Stimulated activated CD8-positive, alpha-beta memory T cell treated with anti-CD3 and anti-CD28 coated beads, Interleukin-2, amount 100 ng/mL, for 1 hour (primary cell): ENCODE results near the gene EXOSC10.
"Not testable (repeated sequence)": the region's sequence is repeated elsewhere in the genome, so short reads cannot be mapped to it uniquely, and the experiment has no call there.

ENCODE experiments used
- DNase-seq, 2 donors: peaks; one replicate each; pipeline ENCODE4 v3.0.0-alpha.2; 2020; ENCODE audit warnings: low read depth in 2 of 2

The EXOSC10 gene

DNA sequence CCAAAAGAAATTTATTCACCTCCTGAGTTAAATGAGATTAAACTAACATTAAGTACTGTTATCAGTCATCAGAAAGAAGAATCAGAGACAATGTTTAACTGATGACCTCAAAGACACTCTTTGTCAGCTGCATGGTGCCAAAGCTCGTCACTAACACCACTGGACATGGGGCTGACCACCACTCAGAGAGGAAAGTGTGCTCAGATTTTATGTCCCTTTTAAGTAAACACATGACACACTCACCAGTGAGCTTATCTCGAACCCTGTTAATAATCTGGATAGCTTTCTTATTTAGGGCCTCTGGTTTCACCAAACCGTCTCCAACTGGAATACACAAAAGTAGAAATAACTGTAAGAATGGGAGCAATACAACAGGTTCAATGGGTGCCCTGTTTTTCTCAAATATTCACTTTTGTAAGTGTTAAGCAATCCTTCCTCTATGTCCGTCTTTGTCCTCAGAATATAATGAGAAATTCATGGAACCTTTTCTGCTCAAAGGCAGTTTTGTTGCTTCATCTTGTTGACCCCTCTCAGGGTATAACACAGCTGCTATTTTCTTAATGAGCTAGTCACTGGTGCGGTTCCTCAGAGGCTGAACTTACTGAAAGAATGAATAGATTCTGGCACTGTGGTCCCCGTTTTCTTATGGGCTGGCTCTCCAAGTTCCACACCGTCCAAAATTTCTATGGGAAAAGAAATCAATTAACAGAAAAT is 9.5 kb upstream of the EXOSC10 start:
- no peak for DNase-seq

DNA sequence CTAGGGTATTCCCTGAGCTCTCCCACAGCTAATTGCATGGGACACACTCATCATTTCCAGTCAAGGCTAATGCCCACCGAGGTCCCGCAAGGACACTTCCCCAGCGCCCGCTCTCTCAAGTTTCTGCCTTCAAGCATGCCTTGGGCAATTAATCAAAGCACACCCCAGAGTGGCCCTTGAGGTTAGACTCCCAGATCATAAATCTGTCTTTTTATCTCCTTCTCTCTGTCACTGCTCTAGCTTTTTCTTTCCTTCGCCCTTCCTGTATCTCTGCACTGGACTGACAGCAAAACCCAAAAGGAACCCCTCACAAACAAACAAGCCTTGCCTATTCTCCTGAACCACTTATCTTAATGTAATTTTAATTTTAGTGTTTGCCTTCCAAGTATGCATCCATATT is 7.9 kb upstream of the EXOSC10 start:
- DNase-seq, result no peak

DNA sequence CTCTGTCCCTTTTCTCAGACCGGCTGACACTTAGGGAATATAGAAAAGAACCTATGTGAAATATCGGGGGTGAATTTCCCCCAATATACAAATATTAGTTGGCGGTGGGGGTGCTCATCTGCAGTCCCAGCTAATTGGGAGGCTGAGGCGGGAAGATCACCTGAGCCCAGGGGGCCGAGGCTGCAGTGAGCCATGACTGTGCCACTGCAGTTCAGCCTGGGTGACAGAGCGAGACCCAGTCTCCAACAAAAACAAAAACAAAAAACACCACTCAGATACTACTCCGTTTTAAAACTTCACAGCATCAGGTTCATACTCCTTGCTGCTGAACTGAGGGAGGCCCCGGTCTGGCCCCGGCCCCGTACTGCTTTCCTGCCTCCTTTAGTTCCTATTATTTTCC is 5.9 kb upstream of the EXOSC10 start:
- DNase-seq, result no peak

DNA sequence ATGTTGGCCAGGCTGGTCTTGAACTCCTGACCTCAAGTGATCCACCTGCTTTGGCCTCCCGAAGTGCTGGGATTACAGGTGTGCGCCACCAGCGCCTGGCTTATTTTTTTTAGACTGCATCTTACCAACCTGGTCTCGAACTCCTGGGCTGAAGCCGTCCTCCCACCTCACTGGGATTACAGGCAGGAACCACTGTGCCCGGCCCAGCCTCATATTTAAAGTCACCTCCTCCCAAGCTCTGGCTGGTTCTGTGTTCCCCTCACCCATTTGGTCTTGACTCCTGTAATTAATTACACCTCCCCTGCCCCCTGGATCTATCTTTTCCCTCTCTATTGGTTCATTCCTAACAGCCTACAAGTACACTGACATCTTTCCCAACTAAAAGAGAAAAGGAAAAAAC is 1.7 kb upstream of the EXOSC10 start:
- no peak for DNase-seq

DNA sequence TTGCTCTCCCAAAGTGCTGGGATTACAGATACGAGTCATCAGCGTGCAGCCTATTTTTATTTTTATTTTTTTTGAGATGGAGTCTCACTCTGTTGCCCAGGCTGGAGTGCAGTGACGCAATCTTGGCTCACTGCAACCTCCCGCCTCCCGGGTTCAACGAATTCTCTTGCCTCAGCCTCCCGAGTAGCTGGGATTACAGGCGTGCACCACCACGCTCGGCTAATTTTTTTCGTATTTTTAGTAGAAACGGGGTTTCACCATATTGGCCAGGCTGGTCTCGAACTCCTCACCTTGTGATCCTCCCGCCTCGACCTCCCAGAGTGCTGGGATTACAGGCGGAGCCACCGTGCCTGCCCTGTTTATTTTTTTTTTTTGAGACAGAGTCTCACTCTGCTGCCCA is 1.1 kb upstream of the EXOSC10 start:
- not testable (repeated sequence) for DNase-seq

DNA sequence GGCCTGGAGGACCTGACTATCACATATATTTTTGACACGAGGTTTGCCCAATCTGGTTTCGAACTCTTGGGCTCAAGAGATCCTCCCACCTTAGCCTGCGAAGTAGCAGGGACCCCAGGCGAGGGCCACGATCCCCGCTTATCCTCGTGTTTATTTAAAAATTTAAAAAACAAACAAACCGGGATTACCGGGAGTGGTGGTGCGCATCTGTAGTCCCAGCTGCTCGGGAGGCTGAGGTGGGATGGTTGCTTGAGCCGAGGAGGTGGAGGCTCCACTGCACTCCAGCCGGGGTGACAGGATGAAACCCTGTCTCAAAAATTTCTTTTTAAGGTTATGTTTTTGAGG is 452 bp upstream of the EXOSC10 start:
- no peak for DNase-seq

DNA sequence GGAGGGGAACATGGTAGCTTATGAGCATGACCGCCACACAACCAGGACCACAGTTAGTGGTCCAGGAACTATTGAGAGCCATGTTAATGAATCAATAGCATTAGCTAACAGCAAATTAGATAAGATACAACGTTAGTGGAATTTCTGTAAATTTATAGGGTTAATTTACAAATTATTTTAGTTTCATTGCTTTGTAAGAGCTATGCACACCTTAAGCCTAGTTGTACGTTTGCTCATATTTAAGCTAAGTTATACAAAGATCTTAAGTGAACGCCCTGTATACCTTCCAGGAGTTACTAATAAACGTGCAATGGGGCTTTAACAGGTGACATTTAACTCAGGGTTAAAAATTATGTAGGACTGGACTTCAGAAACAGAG is 749 bp downstream of the EXOSC10 start:
- DNase-seq, result no peak

DNA sequence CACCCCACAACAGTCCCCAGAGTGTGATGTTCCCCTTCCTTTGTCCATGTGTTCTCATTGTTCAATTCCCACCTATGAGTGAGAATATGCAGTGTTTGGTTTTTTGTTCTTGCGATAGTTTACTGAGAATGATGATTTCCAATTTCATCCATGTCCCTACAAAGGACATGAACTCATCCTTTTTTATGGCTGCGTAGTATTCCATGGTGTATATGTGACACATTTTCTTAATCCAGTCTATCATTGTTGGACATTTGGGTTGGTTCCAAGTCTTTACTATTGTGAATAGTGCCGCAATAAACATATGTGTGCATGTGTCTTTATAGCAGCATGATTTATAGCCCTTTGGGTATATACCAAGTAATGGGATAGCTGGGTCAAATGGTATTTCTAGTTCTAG is 15.9 kb downstream of the EXOSC10 start:
- not testable (repeated sequence) for DNase-seq

DNA sequence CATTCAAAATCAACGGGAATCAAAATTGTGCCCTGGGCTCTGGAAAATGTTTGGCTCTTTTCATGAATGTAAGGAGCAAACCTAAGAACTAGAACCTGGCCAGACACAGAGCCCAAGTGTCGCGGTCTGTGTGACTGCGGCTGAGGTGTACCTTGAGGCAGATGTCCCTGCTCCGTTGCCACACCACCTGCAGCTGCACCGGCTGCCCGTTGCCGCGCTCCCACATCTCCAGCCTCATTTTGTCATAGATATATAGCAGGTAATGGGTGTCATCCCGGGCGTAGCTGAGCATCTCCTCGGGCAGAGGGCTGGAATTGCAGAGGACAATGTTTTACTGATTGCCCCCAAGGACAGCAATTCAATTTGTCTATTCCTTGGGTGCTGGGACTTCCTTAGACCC is 18.7 kb downstream of the EXOSC10 start:
- DNase-seq, result no peak

DNA sequence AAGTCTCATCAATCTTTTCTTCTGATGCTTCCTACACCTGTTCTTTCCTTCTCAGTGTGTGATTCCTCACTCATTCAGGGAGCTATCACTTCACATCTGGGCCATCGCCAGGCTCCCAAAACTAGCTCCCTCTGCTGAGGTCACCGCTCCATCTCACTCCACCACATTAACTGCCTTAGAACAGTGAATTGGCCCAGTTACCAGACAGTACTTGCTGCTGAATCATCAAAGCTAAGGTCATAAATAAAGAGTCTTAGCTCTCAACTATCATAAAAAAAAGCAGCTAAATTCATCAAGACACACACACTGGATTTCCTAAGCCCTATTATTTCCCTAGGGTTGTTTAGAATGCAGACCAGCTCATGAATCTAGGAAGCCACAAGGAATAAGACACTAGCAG is 21.0 kb downstream of the EXOSC10 start:
- DNase-seq, result no peak

DNA sequence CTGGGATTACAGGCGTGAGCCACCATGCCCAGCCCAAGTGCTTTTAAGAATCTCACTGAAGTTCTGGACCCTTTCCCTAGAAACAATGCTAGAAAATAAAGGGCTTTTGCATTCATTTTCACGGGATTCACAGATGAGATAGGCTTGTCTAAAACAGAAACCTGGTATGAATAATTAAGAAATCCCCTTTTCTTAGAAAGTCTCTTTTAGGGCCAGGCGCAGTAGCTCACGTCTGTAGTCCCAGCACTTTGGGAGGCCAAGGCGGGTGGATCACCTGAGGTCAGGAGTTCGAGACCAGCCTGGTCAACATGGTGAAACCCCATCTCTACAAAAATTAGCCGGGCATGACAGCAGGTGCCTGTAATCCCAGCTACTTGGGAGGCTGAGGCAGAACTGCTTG is 26.3 kb downstream of the EXOSC10 start:
- DNase-seq, result not testable (repeated sequence)

DNA sequence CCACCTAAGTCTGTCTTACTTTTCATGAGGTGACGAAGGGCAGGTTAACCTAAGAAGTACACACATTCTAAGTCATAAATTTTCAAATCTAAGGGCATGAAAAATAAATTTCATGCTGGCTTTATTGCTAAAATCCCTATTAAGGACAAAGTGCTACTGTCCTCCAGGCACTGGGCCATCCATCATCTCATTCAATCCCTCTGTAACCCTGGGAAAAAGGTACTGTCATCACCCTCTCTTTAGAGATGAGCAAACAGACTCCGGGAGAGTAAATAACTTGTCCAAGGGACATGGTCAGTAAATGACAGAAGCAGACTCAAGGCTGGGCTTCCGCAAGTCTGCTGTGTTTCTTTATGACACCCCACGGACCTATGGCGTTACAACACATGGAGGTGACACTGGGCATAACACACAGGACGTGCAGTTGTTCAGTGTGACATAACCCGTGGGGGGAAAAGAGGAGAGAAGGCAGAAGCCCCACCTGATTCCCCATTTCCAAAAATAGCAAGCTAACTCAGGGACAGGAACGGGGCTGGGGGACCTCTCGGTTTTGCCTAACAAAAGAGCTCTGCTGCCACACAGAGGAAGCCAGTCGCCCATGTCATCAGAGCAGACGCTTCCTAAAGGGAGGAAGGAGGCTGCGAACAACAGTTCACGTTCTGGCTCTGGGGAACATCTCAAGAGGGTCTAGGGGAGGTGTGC is 27.3 kb downstream of the EXOSC10 start:
- DNase-seq, result no peak

DNA sequence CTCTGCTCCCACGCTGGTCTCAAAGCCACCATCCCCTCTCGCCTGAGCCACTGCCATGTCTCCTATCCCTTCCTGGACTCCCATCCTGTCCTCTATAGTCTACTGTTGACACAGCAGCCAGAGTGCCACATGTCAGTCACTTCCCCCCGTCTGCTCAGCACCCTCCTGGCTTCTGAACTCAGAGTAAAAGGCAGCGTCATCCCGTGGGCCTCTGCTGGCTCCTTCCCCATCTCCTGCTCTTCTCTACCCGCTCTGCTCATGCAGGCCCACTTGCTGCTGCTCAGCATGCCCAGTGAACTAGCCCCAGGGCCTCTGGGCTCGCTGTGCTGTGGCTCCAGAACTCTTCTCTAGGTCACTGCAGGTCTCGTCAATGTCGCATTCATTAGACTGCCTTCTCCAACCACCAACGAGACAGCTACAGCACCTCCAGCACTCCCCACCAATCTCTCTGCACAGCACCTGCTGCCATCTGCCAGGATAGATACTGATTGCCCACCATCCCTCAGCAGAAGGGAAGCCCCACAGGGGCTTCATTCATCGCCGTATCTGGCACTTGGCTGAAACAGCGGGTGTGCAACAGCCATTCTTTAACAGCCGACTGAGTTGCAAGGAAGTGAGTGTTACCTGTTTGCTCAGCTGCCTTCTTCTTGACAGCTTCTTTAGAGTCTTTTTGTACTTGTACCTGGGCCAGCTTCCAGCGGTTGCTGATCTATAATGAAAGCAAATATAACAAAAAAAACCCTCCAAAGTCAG is 28.0 kb downstream of the EXOSC10 start:
- no peak for DNase-seq

DNA sequence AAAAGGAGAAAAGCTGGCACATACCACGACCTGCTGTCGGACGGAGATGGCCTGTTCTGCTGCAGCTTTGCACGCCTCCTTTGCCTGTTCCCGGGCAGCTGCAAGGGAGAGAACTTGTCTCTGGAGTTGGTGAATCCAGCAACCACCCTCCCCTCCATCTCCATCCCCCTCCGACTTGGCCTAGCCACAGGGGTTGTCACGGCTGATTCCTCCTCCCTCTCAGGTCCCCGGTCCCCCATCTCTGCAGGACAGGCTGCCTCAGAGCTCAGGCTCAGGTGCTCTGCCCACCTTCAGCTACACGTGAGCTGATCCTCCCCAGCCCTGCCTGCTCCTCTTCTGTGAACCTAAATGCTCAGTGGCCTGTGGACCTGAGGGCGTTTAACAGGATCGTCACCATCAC is 28.8 kb downstream of the EXOSC10 start:
- DNase-seq, result no peak

DNA sequence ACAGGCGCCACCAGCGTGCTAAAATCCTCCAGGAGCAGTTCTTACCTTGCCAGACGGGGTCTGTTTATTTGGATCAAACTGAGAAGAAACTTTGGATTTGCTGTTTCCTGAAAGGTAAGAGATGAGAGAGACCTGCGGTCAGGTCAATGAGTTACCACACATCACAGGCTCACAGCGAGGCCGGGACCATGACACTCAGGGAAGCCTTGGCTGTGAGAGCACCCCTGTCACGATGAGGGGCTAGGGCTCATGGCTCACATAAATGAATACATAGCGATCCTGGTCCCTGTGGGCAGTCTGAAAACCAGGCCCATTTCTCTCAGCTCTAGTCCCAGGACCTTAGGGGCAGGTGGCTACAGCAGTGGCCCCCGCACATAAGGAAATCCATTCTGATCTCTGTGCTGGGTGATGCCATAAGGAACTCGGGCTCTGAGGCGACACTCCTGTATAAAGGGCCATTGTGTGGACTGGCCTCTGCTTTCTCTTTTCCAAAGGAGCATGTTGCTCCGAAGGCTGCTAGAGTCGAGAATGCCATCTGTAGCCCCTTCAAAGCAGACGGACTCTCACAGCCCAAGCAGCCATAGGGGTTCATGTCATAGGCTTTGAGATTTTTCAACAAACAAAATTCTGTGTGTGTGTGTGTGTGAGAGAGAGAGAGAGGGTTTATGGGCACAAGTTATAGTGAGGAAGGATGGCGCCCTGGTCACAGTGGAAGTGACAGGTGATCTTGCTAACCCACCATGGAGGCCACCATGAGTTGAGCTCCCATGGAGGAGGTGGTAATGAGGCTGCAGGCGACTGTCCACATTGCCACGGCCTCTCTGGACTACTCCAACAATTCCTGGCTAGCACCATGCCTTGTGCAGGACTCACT is 30.8 kb downstream of the EXOSC10 start:
- DNase-seq, result no peak

DNA sequence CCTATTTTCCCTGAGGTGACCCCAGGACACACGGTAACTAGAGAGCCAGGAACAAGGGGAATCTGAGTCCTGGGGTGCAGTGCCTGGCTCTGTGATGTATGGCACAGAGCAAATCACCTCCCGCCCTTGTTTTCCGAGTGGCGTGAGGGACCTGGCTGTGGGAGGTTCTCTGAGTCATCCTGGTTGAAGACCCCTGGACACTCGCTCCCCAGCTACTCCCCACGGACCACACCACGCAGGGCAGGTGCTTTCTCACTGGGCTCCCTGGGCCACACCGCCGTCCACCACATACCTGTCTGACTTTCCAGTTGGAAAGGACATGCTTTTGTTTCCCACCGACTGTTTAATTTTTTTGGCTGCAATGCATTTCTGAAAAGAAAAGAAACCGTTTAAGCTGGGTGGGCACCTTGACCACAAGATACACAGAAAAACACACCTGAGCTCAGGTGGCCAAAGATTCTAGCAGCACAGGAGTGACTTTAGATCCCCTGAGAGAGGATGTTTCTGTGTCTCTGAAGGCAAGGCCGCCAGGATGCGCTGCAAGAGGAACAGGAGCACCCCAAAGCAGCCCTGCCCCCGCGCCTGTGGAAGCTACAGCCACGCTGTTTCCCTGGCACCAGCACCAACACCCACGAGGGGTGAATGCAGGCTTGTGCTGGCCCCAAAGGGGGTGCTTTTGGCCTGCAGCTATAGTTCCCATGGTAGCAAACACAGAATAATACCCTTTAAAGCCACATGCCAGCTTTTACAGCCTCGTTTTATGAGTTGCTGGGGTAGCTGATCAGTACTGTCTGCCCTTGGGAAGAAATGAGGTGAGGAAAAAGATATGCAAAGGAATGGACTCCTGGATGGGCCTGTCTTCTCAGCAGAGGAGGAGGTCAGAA is 31.7 kb downstream of the EXOSC10 start:
- DNase-seq, result no peak

DNA sequence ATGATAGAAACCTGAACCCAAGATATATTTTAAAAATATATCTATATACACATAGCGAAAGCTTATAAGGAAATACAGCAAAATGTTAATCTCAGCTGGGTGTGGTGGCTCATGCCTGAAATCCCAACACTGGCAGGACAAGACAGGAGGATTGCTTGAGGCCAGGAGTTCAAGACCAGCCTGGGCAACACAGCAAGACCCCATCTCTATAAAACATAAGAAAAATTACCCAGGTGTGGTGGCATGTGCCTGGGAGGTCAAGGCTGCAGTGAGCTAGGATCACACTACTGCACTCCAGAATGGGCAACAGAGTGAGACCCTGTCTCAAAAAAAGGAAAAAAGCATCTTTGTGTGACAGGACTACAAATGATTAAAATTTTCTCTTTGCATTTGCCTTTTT is 33.9 kb downstream of the EXOSC10 start:
- no peak for DNase-seq

DNA sequence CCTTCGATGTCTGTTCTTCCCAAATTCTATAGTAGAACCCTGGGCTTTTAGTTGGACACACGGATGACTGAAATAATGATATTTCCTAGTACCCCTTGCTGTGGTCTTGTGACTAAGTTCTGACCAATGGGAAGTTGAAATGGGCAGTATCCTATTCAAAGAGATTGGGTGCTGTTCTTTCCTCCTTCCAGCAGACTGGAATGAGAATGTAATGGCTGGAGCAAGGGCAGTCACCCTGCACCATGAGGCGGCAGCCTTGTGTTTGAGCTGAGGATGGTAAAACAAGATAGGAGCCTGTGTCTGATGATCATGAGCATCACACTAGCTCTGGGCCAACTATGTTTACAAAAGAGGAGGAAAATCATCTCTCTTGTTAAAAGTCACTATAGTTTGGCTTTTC is 34.7 kb downstream of the EXOSC10 start:
- no peak for DNase-seq

DNA sequence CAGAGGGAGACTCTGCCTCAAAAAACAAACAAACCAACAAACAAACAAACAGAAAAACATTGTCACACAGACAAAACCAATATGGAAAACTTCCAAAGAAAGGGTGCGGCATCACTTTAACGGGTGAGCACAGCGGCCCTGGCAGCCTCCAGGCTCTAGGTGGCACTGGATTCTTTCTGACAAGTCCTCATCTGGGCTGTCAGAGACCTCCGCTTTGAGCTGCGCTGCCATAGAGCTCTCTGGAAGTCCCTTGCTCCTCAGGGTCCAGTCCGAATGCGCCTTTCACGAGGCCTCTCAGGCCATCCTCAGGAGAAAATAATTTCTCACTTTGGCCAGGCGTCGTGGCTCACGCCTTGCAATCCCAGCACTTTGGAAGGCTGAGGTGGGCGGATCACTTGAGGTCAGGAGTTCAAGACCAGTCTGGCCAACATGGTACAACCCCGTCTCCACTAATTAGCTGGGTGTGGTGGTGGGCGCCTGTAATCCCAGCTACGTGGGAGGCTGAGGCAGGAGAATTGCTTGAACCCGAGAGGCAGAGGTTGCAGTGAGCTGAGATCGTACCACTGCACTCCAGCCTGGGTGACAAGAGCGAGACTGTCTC is 35.6 kb downstream of the EXOSC10 start:
- DNase-seq, result not testable (repeated sequence)

DNA sequence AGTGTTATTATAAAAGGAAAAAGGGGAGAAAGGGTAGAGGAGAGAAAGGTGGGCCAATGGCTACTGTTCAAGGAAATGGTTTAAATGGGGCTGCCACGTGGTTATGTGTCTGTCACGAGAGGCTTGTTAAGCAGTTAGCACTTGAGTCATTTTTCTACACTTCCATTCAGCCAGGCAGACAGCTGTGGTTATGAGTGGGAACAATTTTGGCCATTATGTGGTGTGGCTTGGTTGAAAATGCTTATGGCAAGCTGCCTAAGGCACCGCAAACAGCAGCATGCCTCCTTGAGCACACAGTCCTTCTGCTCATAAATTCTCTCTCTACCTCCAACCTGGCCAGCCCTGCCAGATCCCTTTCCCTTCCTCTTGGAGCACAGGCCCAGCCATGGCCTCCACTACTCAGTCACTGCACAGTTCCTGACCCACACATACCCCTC is 36.7 kb downstream of the EXOSC10 start:
- DNase-seq, result no peak
